ENCODE data around the gene IGSF21. TPM values are rescaled to one million over a fixed set of nuclear protein-coding genes. Genes with fewer than 3 reads are reported as not detected.

Gene IGSF21
- total RNA-seq, 1 experiment from 2014 or later = 5.2 TPM

- Histone ChIP-seq H2BK12ac (ENCODE audit: insufficient read length, low read depth, low read length) (no peak overlapping the region), H2AK5ac (ENCODE audit: insufficient read length, low read length) (no peak overlapping the region), H3K23ac (ENCODE audit: insufficient read length, low read depth, low read length) (no peak overlapping the region), H3K14ac (ENCODE audit: insufficient read depth, low read length) (no peak overlapping the region; the same call in 1 of the 2 replicates), H3K27me3 (ENCODE audit: insufficient read depth, low read length) (no peaks in the 10 kb centered on the region), H3K79me1 (ENCODE audit: insufficient read depth, low read depth, low read length, poor library complexity, severe bottlenecking) (no peaks in the 10 kb centered on the region), H4K5ac (ENCODE audit: insufficient read length, low read depth, low read length) (no peak overlapping the region), H3K56ac (ENCODE audit: insufficient read length, low read depth, low read length) (no peak overlapping the region), H2BK15ac (ENCODE audit: low read depth, low read length) (no peak overlapping the region), H4K8ac (replicated peaks; ENCODE audit: insufficient read length, low read depth, low read length) (no peak overlapping the region), H2BK5ac (ENCODE audit: insufficient read length, low read length) (no peak overlapping the region), H3K4me2 (ENCODE audit: insufficient read depth, insufficient read length, low read length) (no peak overlapping the region), H4K91ac (ENCODE audit: insufficient read length, low read depth, low read length) (no peak overlapping the region), H2BK20ac (ENCODE audit: low read depth, low read length, poor library complexity, severe bottlenecking) (no peak overlapping the region), H2BK120ac (ENCODE audit: low read depth, low read length, poor library complexity, severe bottlenecking) (no peak overlapping the region), H2AFZ (ENCODE audit: low read length) (no peak overlapping the region), H3K9ac (ENCODE audit: extremely low read depth, insufficient read length, low read length) (no peak overlapping the region), H3K4ac (ENCODE audit: low read depth, low read length) (no peak overlapping the region), H3K79me2 (ENCODE audit: insufficient read depth, low read length) (peaks cover 5% of the 10 kb centered on the region; the same call in 1 of the 2 replicates), H4K20me1 (ENCODE audit: control insufficient read depth, insufficient read depth, insufficient read length) (no peaks in the 10 kb centered on the region), H3K4me1 (ENCODE audit: insufficient read depth, low read length) (no peaks in the 10 kb centered on the region; the same call in 1 of the 2 replicates), H3T11ph (ENCODE audit: low read length) (no peak overlapping the region), H3K9me3 (ENCODE audit: control insufficient read depth, low read depth, low read length) (no peaks in the 10 kb centered on the region), H3K18ac (ENCODE audit: insufficient read length, low read depth, low read length) (no peak overlapping the region), H3K27ac (ENCODE audit: insufficient read length, low read depth, low read length) (no peak overlapping the region), H3K23me2 (ENCODE audit: insufficient read length, low read depth, low read length, poor library complexity, severe bottlenecking) (no peaks in the 10 kb centered on the region)
- H3K4me3 Mint-ChIP-seq = no peak overlapping the region; a peak in 1 of 5 replicates
- no peak for DNase-seq
- H3K27me3 Mint-ChIP-seq (ENCODE audit: low read depth) = peaks cover 48% of the 10 kb centered on the region
- H3K36me3 Mint-ChIP-seq (ENCODE audit: insufficient read depth in 1 of 3, low read depth in 3 of 3) = no peaks in the 10 kb centered on the region
- peaks cover 12 to 22% of the 10 kb centered on the region in 2 experiments for H3K4me1 Mint-ChIP-seq
- H3K9me3 Mint-ChIP-seq = no peaks in the 10 kb centered on the region
- WGBS (ENCODE audit: extremely low coverage, insufficient read length, low lambda C conversion rate) = no CpG with 5 or more reads among the region's 3 CpGs
- no peak for TF ChIP-seq CTCF (conservative IDR thresholded peaks at IDR 0.05)
- H3K27ac Mint-ChIP-seq = peak overlapping the region in 1 of 3 experiments; percentile 41; a peak in 2 of 7 replicates
Observed at GRCh38 chr1:18118491-18118890, 10.9 kb downstream of the IGSF21 start.

Measured in H9 (cell line).